Activated effector memory CD4-positive, alpha-beta T cell treated with anti-CD3 and anti-CD28 coated beads, Interleukin-2, amount 50 U/mL, for 16 hours (primary cell): ENCODE data around the gene DDX4.
"Not testable (repeated sequence)": the region's sequence is repeated elsewhere in the genome, so short reads cannot be mapped to it uniquely, and the experiment has no call there.

Experiments
- DNase-seq: peaks from one replicate; pipeline ENCODE4 v3.0.0-alpha.2; 2020

The DDX4 gene

DNA sequence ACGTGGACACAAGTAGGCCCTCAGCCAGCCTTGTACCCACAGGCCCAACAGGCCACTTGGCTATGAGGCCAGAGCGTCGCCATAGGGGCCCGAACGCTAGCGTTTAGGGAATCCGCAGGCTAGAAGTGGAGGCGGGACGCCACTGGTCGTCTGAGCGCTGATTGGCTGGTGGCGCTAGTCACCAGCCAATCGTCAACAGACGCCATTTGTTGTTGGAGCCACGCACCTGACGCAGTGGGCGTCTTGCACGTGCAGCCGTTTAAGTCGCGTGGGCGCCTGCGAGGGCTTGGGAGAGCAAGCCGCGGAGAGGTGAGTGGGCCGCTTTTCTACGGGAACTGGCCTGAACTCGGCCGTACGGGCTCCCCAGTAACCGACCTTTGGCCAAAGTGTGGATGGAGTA is at the start of gene DDX4:
Gene DDX4, plus strand, starts transcription at position 269 of the 400 bp plus-strand sequence. CDS start 903 bp downstream, outside the sequence.
- DNase-seq: no peak

DNA sequence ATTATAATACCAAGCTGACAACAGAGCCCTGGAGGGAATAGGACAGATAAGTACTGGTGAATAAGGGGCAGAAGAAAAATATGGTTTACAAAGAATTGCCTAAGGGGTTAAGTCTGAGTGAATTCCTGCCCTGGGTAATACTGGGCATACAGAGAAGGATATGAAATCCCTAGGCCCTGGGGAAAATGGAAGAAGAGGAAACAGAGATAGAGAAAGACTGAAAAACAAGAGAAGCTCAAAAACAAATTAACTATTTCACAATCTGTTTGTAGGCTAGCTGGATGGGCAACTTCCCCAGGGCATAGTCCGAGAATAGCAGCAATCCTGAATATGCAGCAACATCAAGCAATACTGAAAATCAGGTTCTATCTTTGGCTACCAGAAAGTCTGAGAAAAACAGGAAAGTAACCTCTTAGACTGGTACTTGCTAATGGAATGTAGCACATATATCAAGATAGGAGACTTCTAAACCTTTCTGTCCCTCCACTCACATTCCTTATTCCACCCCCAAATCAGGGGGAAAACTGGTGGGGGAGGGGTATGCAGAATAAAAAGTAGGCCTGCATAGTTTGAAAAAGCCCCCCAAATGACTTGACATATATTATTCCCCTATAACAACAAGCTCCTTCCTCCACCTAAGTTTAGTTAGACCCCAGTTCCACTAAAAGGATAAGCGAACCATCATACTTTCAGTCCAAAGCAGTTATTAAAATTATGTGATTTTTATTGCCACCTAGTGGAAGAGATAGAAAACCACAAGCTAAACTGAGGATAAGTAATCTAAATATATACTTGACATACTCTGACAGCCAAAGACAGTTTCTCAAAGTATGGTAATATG is 46.4 kb upstream of the DDX4 start:
- DNase-seq: no peak

DNA sequence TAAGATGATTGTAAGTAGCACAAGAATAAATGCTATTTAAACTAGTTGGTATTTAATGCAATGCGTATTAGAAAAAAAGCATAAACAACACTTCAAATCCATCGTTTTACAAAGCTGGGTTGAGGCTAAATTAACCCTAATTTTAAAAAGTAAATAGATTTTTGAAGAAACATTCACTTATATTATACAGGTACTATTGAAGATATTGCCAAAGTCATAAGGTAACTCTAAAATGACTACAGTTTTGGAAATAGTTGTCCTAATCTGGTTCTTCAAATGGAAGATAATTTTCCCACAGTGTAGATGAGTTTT is 45.8 kb upstream of the DDX4 start:
- DNase-seq: no peak

DNA sequence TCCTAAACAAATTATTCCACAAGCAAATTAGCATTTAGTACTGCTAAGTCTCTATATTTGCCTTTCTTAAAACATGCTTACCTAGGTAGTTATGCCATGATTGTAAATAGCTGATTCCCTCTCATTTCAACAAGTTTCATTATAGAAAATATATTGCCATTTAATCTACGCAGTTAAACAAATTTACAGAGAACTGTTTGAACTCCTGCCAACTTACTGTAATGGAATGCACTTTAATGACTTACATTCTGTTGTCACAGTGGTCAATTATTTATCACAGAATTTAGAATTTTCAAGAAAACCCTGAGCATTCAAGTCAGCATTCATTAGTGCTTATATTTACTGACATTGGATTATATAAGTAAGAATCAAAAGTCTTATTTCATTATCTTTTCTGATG is 45.4 kb upstream of the DDX4 start:
- DNase-seq: no peak

DNA sequence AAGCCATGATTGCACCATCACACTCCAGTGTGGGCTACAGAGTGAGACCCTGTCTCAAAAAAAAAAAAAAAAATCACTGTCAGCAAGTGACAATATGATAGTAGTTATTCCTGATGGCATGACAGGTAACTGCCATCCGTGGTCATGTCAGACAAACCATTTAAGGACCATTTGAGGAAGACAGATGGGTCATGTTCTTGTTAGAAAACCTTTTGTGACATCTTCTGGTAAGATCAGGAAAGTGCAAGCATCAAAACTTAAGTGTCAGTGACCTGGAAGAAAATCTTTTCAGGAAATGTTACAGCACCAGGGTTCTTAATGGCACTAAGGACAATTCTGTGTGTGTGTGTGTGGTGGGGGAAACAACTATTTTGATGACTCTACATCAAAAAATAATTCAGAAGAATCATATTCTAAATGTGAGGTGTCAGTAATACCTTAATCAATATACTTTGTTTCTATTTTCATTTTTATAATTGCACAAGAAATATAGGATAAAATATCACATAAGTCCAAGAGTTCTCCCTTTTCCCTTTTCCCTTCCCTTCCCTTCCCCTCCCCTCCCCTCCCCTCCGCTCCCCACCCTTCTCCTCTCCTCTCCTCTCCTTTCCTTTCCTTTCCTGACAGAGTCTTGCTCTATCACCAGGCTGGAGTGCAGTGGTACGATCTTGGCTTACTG is 43.6 kb upstream of the DDX4 start:
- DNase-seq: no peak

DNA sequence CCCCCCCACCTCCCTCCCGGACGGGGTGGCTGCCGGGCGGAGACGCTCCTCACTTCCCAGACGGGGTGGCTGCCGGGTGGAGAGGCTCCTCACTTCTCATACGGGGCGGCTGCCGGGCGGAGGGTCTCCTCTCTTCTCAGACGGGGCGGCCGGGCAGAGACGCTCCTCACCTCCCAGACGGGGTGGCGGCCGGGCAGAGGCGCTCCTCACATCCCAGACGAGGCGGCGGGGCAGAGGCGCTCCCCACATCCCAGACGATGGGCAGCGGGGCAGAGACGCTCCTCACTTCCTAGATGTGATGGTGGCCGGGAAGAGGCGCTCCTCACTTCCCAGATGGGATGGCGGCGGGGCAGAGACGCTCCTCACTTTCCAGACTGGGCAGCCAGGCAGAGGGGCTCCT is 41.2 kb upstream of the DDX4 start:
- not testable (repeated sequence) for DNase-seq

DNA sequence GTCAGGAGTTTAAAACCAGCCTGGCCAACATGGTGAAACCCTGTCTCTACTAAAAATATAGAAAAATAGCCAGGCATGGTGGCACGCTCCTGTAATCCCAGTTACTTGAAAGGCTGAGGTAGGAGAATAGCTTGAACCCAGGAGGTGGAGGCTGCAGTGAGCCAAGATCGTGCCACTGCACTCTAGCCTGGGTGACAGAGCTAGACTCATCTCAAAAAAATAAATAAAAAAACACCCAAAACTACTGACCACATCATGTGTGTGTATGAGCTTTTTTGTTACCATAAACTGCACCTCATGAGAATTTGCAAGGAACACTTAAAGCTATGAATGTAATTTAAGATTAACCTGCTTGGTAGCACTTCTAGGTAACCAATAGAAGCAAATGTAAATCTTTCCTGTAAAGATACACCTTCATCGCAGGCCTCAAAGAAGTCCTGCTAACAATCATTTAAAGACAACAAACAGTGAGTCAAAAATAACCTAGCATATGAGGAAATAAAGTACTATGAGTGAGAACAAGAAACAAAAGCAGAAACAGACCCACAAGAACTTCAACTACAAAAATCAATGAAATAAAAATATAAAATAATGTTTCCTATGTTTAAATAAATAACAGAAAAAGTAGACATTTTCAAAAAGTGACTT is 38.7 kb upstream of the DDX4 start:
- DNase-seq: no peak

DNA sequence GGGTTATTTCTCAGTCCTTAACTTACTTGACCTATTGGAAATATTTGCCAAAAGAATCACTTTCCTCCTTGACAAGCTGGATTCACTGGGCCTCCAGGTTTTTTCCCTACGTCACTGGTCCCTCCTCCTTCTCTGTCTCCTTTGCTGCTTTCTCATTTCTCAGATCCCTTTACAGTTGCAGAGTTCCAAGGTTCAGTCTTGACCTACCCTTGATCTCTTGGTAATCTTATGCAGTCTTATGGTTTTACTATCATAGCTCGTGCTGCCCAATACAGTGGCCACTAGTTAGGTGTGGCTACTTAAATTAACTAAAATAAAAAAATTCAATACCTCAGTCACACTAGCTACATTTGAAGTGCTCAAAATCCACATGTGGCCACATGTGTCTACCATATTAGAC is 37.1 kb upstream of the DDX4 start:
- DNase-seq: no peak

DNA sequence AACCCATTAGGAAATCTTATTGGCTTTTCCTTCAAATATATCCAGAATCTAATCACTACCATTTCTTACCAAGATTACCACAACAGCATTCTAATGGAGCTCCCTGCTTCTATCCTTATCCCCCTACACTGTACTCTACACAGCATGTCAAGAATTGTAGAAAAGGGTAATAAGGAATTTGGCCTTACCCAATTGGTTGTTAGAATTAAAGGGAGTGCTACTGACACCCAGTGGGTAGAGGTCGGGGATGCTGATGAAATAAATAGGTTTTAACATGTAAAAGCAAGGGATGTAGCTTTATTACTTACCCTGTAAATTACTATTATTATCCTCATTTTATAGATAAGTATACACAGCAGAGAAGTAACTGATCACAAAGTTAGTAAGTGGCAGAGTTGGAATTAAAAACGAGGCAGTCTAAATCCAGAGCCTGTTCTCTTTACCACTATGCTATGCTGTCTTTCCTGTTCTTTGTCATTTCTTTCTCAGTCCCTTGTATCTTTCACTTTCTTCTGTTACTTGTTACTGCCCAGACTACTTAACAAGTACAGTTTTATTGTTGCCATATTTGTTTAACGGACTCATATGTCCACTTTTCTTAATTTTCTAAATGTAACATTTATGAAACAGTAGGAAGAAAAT is 36.3 kb upstream of the DDX4 start:
- no peak for DNase-seq

DNA sequence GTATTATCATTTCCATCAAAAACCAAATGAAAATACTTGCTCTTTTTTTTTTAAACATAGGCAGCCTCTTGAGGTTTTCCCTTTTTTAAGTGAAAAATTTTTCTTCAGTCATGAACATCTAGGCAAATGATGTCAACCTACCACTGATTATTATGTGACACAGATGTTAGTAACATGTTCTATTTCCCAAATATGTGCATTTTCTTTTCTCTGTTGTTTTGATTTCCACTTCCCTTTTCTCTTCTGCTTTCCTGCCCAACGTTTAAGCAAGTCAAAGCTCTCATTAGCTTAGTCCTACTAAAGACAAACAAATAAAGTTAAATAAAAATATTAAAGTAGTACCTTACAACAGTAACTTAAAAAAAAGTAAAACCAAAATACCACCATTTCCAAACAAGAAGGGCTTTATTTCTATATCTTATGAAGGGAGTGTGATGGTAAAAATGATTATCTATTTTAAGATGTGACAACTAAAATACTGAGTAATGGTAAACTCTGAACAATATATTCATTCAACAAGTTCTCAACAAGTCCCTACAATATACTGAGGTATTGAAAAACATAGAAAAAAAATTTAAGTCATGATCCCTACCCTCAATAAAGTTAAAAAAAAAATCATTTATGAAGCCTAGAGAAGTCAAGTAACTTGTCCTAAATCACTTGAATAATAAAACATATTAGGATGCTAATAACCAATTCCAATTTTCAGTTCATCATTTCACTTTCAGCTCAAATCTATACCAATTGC is 35.1 kb upstream of the DDX4 start:
- no peak for DNase-seq

DNA sequence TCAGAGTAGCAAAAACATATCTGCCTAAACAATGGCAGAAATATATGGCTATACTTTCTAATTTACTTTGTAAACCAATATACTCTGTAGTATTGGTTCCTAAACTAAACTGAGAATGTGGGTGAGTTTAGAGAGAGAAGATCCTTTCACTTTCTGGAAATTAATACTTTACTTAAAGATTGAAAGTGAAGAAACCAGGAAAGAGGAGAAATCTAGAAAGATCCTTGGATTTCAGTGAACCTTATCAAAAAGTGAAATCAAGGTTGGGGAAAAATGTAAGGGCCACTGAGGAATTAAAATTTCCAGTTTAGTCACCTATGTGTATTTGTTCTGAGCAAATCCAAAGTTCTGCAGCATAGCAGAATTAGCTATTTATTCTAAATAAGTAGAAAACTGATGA is 31.6 kb upstream of the DDX4 start:
- DNase-seq: no peak

DNA sequence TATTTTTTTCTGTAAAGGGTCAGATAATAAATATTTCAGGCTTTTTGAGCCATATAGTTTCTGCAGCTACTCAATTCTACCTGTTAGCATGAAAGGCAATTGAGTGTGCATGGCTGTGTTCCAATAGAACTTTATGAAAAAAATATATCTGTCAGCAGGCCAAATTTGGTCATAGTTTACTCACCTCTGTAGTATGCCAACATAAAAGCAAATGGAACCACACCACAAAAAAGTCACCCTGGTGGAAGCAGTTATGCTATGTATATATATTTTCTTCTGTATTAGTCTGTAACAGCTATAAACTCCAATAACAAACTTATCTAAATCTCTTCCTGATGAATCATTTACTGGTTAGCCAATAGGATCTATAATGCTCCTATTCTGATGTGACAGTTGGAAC is 29.1 kb upstream of the DDX4 start:
- DNase-seq: no peak

DNA sequence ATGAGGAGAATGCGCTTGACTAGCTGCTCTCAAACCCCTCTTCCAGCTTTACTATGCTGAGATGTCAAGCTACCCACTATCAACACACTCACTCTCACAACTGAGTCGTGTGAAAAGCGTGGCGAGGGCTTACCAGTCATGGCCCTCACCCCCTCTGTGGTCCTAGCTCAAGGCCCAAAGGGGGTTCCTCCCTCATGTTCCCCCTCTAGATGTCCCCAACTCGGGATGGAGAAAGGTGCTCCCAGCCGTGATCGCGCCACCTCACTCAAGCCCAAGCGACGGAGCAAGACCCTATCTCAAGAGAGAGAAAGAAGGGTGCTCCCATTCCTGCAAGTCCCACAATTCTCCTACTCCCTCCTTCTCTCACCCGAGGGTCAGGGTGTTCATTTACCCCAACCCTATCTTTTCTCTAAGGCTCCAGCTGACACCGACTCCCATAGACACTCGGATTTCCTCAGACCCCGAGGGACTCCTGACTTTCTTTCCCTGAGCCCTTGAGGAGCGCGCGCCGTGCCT is 26.3 kb upstream of the DDX4 start:
- DNase-seq: no peak

DNA sequence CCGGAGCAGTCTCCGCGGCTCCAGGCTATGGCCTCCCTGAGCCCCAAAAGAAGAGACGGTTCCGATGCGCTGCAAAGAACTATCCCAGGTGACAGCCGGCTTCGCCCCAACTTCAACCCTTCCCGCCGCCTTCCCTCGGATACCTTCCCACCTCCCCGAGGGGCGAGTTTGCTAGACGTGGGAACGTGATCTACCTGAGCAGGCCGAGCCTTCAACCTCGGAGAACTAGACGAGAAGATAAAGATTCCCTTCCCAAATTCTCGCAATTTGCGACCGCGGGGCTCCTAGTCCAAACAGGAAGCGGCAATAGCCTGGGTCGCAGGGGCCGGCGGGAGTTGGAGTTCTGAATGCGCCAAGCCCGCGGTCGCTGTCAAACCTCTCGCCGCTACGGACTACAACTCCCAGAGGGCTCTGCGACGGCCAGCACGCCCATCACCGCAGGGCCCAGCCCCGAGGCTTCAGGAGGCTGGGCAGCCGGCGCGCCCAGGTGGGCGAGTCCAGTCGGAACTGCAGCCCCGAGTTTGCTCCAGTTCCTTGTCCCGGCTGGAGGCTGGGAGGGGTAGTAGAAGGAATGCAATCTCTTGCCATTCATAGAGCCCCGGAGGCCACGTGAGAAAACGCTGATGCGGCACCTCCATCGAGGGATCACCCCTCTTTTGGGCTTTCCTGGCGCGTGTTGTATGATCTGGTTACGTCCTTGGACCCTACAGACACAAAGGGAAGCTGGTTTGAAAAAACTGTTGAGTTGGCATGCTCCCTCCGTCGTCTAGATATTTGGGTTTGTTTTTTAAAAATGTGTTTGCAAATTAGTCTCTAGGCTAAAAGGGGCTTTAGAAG is 25.6 kb upstream of the DDX4 start, which contains the start of gene SLC38A9:
Gene SLC38A9, minus strand, starts transcription at position 302 of the 837 bp plus-strand sequence. CDS start 14,366 bp downstream, outside the sequence.
- peak; percentile 98 for DNase-seq

DNA sequence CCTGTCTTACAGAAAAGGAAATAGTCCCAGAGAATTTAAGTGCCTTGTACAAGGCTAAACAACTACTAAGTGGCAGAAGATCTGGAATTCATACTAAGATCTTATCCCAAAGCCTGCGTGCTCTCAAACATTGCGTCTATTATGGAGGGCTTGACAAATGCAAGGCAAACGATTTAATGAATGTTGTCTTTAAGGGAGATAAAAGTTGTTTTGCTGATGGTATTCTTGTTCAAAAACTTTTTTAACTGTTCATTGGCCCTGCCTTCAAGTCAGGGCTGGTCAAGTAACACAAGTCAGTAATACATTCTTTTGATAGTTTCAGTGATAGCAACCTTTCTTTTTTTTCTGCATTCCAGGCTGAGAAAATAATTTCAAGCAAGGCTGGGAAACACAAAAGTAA is 24.0 kb upstream of the DDX4 start:
- no peak for DNase-seq

DNA sequence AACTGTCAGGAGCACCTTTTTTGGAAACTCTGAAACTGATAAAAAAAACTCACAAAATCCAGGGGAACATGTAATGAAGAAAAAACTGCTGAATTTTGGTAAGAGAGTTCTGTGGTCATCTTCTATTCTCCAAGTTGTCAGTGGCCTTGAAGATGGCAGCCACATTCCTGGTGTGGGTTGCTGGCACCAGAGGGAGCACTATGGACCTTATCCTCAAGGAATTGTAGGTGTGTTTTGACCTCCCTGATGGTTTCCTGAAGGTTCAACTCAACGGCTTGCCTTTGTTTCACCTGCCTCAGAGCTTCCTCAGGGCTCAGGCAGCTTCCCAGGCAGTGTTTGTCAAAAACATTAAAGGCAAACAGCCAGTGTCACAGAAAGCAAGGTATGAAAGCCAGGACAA is 23.5 kb upstream of the DDX4 start:
- DNase-seq: no peak

DNA sequence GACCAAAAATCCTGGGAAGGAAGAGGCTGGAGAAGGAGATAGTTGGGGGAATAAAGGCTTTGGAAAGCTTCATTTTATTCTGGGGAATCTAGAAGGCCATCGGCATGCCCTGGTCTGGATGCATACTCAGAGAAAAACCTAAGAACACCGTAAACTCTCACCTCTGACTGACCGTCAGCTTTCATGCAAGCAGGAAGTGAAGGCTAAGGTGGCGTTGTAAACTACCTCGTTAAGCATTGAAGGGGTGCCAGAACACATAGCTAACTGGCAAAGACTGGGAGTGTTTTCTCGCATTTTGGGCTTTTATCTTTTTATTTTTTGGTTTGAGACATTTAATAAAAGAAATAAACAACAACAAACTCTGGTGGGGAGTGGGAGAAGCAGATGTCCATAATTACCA is 23.1 kb upstream of the DDX4 start:
- no peak for DNase-seq

DNA sequence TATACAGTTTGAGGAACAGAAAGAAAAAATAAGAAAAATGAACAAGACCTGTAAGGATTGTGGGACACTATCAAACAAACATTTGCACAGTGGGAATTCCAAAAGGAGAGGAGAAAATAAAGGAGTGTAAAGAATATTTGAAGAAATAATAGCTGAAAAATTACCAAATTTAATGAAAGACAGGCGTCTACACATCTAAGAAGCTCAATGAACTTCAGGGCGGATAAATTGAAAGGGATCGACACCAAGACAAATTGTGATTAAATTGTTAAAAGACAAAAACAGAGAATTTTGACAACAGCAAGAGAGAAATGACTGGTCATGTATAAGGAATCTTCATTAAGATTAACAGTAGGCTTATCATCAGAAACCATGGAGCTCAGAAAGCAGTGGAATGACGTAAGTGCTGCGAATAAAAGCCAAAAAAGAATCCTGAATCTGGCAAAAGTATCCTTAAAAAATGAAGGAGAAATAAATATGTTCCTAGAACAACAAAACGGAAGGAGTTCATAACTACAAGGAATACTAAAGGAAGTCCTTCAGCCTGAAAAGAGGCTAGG is 22.3 kb upstream of the DDX4 start:
- DNase-seq: no peak

DNA sequence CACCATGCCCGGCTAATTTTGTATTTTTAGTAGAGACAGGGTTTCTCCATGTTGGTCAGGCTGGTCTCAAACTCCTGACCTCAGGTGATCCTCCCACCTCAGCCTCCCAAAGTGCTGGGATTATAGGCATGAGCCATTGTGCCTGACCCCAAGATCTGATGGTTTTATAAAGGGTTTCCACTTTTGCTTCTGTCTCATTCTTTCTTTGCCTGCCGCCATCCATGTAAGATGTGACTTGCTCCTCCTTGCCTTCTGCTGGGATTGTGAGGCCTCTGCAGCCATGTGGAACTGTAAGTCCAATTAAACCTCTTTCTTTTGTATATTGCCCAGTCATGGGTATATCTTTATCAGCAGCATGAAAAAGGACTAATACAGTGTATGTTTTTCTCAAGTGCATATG is 18.8 kb upstream of the DDX4 start:
- not testable (repeated sequence) for DNase-seq

DNA sequence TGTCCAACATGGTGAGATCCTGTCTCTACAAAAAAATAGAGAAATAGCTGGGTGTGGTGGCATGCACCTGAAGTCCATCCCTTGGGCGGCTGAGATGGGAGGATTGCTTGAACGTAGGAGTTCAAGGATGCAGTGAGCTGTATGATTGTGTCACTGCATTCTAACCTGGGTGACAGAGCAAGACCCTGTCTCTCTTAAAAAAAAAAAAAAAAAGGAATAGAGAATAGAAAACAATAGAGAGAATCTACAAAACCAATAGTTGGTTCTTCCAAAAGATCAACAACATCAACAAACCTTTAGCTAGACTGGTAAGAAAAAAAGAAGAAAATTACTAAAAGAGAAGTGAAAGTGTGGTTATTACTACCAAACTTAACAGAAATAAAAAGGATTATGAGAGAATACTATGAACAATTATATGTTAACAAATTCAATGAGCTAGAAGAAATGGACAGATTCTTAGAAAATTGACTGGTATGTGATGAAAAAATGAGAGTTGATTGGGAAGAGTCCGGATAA is 17.6 kb upstream of the DDX4 start:
- no peak for DNase-seq

DNA sequence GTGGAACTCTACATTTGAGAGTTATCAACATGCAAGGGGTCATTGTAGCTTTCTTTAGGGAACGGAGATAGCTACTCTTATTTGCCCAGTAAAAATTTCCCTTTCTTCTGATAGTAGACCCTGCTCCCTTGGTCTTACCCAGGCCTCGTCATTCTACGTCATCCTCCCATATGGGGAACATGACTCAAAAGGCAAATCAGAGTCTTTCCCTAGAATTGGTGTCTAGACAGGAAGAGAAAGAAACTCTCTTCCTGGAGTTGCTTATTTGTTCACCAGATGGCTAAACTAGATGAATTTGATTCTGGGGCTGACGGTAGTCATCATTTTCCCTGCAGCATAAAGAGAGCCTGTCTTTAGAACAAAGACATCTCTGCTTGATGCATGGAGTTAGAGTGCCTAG is 13.6 kb upstream of the DDX4 start:
- no peak for DNase-seq
